AG20443 (cell line): ENCODE results near the gene TRERF1.
A peak's percentile ranks its signal among the peaks of the same experiment; 100 is the strongest.
"Not testable (repeated sequence)": the region's sequence is repeated elsewhere in the genome, so short reads cannot be mapped to it uniquely, and the experiment has no call there.

Experiments used
- DNase-seq: peaks from one replicate; pipeline ENCODE4 v3.0.0; 2012; ENCODE audit warnings: low spot score, mixed read lengths

Gene TRERF1

GRCh38 chr6:42449917-42450476 lies 1.7 kb downstream of the TRERF1 start:
- DNase-seq = no peak

DNA sequence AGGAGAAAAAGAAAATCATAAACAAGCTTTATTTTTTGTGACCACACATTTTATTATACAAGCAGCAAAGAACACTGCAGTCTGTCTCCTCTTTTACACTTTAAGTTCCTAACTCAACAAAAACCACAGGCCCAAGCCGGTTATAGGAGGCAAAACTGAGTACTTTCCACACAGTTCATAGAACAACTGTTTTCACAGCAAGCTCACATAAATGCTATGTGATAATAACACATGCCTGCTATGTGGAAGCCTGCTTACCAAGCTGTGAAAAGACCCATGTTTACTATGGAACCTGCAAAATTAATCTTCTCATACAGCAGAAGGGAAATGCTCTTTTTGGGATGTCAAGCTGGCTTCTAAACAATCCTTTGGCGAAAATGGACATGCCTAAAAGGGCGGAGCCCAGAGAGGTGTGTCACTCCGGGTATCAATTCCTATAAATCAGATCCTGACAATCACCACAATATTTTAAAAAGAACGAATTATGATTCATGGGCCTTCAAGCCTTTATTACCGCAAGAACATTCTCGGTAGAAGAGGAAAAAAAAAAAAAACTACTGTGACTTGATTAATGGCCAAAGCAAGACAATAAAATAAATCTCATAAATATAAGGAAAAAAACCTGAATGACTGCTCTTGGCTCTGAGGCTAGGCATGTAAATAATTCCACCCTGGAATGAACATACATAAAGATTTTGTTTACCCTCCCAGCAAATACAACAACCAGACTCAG lies 2.6 kb downstream of the TRERF1 start:
- no peak for DNase-seq

DNA sequence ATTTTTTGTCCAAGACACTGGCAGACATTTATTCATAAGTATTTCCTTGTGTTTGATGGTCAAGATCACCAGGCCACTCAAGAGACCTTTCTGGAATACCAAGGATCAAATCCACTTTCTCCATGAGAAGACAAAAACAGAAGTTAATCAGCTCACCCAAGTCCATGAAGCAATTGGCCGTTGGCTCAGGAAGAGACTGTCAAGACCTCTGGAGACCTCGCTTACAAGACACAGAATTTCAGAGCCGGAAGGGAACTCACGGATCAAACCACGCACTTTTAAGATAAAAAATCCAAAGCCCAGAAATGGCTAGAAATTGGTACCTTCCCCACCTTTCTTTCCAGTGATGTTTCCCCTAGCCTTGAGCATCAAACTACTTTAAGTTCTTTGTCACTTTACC lies 3.3 kb downstream of the TRERF1 start:
- no peak for DNase-seq

- no peak for DNase-seq
Observed at GRCh38 chr6:42446996-42447395, 4.7 kb downstream of the TRERF1 start.

DNA sequence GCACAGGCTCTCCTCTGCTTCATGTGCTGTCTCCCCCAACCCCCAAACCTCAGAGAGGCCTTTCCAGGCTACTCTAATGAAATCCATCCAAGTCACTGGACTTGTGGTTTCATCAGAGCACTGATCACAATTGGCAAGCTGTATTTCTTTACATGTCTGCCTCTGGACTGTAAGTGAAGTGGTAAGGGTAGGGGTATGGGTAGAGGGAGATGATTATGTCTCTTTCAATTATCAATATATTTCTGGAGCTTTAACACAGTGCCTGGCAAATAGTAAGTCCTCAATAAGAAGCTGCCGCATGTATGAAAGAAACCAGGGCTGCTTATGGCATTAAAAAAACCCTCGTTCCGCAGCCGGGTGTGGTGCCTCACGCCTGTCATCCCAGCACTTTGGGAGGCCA lies 5.4 kb downstream of the TRERF1 start:
- no peak for DNase-seq

- DNase-seq = not testable (repeated sequence)
Observed at GRCh38 chr6:42445955-42446354, 5.8 kb downstream of the TRERF1 start.

GRCh38 chr6:42443312-42444060 lies 8.2 kb downstream of the TRERF1 start:
- DNase-seq = no peak

- DNase-seq = no peak
Observed at GRCh38 chr6:42441697-42442081, 10.0 kb downstream of the TRERF1 start.

- peak; percentile 29 for DNase-seq
Observed at GRCh38 chr6:42440778-42441696, 10.7 kb downstream of the TRERF1 start.

- DNase-seq = no peak
Observed at GRCh38 chr6:42440027-42440426, 11.7 kb downstream of the TRERF1 start.

DNA sequence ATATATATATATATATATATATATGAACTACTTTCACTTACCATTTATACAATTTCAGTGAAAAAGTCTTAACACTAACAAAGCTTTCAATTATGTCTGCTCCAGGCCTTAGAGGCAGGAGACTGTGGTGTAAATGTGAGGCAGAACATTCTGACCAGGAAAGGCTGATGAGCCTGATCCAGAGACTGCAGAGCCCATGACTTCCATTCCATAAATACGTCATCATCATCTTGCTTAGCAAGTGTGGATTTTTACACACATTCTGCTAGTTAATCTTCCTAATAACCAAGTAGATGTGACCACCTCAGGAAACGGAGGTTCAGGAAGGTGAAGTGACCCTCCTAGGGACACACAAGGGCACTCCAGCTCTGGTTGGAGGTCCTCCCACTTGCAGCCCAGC lies 14.9 kb downstream of the TRERF1 start:
- no peak for DNase-seq

- DNase-seq = no peak
Observed at GRCh38 chr6:42434237-42434636, 17.5 kb downstream of the TRERF1 start.

GRCh38 chr6:42433409-42433808 lies 18.3 kb downstream of the TRERF1 start:
- no peak for DNase-seq

DNA sequence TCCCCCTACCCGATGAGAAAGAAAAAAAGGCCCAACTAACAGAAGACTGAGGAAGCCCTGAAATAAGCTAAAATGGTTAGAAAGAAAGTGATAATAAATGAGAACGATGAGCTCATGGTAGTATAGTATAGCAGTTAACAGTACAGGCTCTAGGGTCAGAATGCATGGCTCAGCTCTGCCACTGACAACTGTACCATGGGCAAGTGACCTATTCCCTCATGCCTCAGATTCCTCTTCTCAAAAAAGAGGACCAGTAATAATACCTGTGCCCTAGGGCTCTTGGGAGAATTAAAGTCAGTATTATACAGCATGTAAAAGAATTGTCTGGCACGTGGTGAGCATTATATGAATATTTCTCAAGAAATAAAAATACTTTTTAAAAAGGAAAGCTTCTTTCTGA lies 19.8 kb downstream of the TRERF1 start:
- DNase-seq = no peak

- DNase-seq = no peak
Observed at GRCh38 chr6:42431356-42431755, 20.4 kb downstream of the TRERF1 start.

DNA sequence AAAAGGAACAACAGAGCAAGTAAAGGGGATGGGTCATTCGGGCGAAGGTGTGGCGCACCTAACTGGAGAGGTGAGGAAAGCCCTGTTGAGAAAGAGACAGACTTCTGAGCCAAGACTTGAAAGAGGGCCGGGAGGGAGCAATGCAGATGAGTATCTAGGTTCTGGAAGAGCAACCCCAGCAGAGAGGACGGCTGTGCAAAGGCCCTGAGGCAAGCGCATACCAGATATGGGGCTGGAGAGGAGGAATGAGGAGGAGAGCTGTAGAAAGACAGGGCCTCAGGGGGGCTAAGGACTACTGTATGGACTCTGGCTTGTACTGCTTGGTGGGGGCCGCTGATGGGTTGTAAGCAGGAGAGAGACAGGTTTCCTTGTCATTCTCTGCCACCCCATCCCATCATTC lies 21.9 kb downstream of the TRERF1 start:
- no peak for DNase-seq

GRCh38 chr6:42429042-42429585 lies 22.6 kb downstream of the TRERF1 start:
- DNase-seq = no peak

GRCh38 chr6:42428326-42429041 lies 23.2 kb downstream of the TRERF1 start:
- peak; percentile 81 for DNase-seq

DNA sequence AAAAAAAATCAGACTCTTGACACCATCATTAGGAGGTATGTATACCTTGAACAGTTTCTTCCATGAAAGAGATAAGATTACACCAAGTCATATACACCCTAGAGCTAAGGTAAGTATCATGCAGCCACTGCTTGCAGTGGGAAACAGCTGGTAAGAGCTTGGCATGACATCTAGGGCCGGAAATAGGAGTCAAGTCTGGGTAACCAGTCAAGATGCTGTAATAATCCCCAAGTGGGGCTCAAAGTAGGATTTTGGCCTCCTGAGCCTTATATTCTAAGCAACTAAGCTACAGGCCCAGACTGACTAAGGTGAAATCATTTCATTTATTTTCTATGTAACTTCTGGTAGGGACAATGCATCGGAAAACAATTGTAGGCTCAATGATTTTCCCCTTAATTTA lies 23.9 kb downstream of the TRERF1 start:
- DNase-seq = no peak

- no peak for DNase-seq
Observed at GRCh38 chr6:42426191-42426590, 25.5 kb downstream of the TRERF1 start.

- no peak for DNase-seq
Observed at GRCh38 chr6:42424906-42425474, 26.7 kb downstream of the TRERF1 start.
